Endothelial cell of umbilical vein (primary cell): ENCODE results near the gene CECR2.

ENCODE experiments used
- CTCF ChIP-seq, 2 donors: IDR thresholded peaks; 1 replicate in 1 of 2; 2 replicates in 1 of 2; pipeline ENCODE4 v1.5.1; 2011; ENCODE audit warnings: low read length in 2 of 2, mild to moderate bottlenecking in 2 of 2, moderate library complexity in 2 of 2, control low read depth in 1 of 2, inconsistent platforms in 1 of 2, low read depth in 1 of 2; ENCODE audit not compliant: insufficient read depth in 1 of 2; ENCODE audit errors: extremely low read depth in 1 of 2
- MAX ChIP-seq: IDR thresholded peaks from 2 replicates; pipeline ENCODE4 v1.6.1; 2011; ENCODE audit not compliant: insufficient read depth, insufficient read length
- POLR2A ChIP-seq: IDR thresholded peaks from 2 replicates; pipeline ENCODE4 v1.6.1; 2012; ENCODE audit warnings: low read depth, mild to moderate bottlenecking, control low read depth, low read length
- POLR2AphosphoS5 ChIP-seq: IDR thresholded peaks from 2 replicates; pipeline ENCODE4 v1.6.1; 2012; ENCODE audit warnings: low read depth, mild to moderate bottlenecking, control low read depth, low read length, moderate library complexity; ENCODE audit not compliant: insufficient read depth

DNA sequence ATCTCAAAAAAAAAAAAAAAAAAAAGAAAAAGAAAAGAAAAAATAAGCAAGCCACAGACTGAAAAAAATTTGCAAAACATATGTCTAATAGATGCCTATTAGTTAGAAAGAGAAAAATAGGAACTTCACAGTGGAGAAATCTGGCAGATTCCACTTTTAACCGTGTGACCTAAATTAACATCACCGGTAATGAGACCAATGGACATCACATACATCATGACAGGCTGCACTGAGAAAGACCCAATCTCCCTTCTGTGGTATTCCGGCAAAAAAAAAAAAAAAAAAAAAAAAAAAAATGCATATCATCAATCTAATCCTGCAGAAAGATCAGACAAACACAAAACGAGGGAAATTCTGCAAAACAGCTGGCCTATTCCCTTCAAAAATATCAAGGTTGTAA, 46.7 kb upstream of the CECR2 start:
- no peak for TF ChIP-seq POLR2A
- TF ChIP-seq CTCF (IDR thresholded peaks at IDR 0.05; ENCODE audit: extremely low read depth in 1 of 2, insufficient read depth in 1 of 2, low read depth in 1 of 2, low read length in 2 of 2), result no peak
- no peak for TF ChIP-seq MAX
- no peak for TF ChIP-seq POLR2AphosphoS5
